ENCODE measurements around the gene TGFB2. TPM values are rescaled to one million over a fixed set of nuclear protein-coding genes. Genes with fewer than 3 reads are reported as not detected.

TGFB2 gene
- polyA plus RNA-seq, 6 donors from 2014 or later = 0.23 to 1.1 (median 0.43) TPM; not detected in 1

- ATAC-seq (ENCODE audit: low read depth in 2 of 2) = no peak
- peaks cover 0 to 17% of the 10 kb centered on the region in 2 donors for H3K36me3 Mint-ChIP-seq
- H3K27me3 Mint-ChIP-seq = peaks cover 0 to 7% (median 0%) of the 10 kb centered on the region in 3 donors
- H3K27ac Mint-ChIP-seq = no peak overlapping the region
- no peaks in the 10 kb centered on the region for H3K9me3 Mint-ChIP-seq
- H3K4me1 Mint-ChIP-seq = no peaks in the 10 kb centered on the region
- H3K4me3 Mint-ChIP-seq = no peak overlapping the region
- DNase-seq = no peak
These were observed 90.4 kb downstream of the TGFB2 start for GRCh38 chr1:218435528-218435927.

- H3K27me3 Mint-ChIP-seq = peaks cover 0 to 7% (median 0%) of the 10 kb centered on the region in 3 donors
- peaks cover 0 to 23% of the 10 kb centered on the region in 2 donors for H3K36me3 Mint-ChIP-seq
- H3K9me3 Mint-ChIP-seq = no peaks in the 10 kb centered on the region
- ATAC-seq (ENCODE audit: low read depth in 2 of 2) = no peak
- H3K4me1 Mint-ChIP-seq = no peaks in the 10 kb centered on the region
- no peak overlapping the region for H3K4me3 Mint-ChIP-seq
- H3K27ac Mint-ChIP-seq = no peak overlapping the region
- DNase-seq = no peak
These were observed 91.2 kb downstream of the TGFB2 start for GRCh38 chr1:218436346-218436745.

- DNase-seq (no peak), ATAC-seq (ENCODE audit: low read depth in 2 of 2) (no peak)
- H3K27ac Mint-ChIP-seq = no peak overlapping the region
- no peaks in the 10 kb centered on the region for H3K4me1 Mint-ChIP-seq
- no peak overlapping the region for H3K4me3 Mint-ChIP-seq
- H3K27me3 Mint-ChIP-seq = peaks cover 0 to 7% (median 0%) of the 10 kb centered on the region in 3 donors
- no peaks in the 10 kb centered on the region for H3K9me3 Mint-ChIP-seq
- peaks cover 0 to 28% of the 10 kb centered on the region in 2 donors for H3K36me3 Mint-ChIP-seq
These were observed 91.9 kb downstream of the TGFB2 start for GRCh38 chr1:218436997-218437396.

GRCh38 chr1:218439541-218440295, 94.6 kb downstream of the TGFB2 start:
- Mint-ChIP-seq H3K4me3 (no peak overlapping the region), H3K4me1 (no peaks in the 10 kb centered on the region), H3K27me3 (peaks cover 0 to 4% (median 0%) of the 10 kb centered on the region in 3 donors), H3K9me3 (no peaks in the 10 kb centered on the region), H3K27ac (no peak overlapping the region), H3K36me3 (peaks cover 0 to 26% of the 10 kb centered on the region in 2 donors)
- DNase-seq (no peak), ATAC-seq (ENCODE audit: low read depth in 2 of 2) (no peak)

GRCh38 chr1:218443255-218443654, 98.1 kb downstream of the TGFB2 start:
- Mint-ChIP-seq H3K4me1 (no peaks in the 10 kb centered on the region), H3K9me3 (no peaks in the 10 kb centered on the region), H3K27ac (no peak overlapping the region), H3K27me3 (no peaks in the 10 kb centered on the region), H3K36me3 (peaks cover 0 to 13% of the 10 kb centered on the region in 2 donors), H3K4me3 (peak overlapping the region in 1 of 8 donors; percentile 29)
- ATAC-seq (ENCODE audit: low read depth in 2 of 2) = no peak
- DNase-seq = no peak

- Mint-ChIP-seq H3K27ac (peak overlapping the region in 1 of 6 donors; percentile 31), H3K4me1 (no peaks in the 10 kb centered on the region), H3K36me3 (peaks cover 0 to 13% of the 10 kb centered on the region in 2 donors), H3K4me3 (no peak overlapping the region), H3K9me3 (peaks cover 0 to 8% (median 3%) of the 10 kb centered on the region in 7 donors), H3K27me3 (no peaks in the 10 kb centered on the region)
- ATAC-seq (ENCODE audit: low read depth in 2 of 2) (no peak), DNase-seq (no peak)
These were observed 99.0 kb downstream of the TGFB2 start for GRCh38 chr1:218444173-218444572.

- Mint-ChIP-seq H3K9me3 (peaks cover 0 to 8% (median 3%) of the 10 kb centered on the region in 7 donors), H3K27me3 (no peaks in the 10 kb centered on the region), H3K27ac (no peak overlapping the region), H3K4me1 (no peaks in the 10 kb centered on the region), H3K4me3 (no peak overlapping the region), H3K36me3 (peaks cover 0 to 13% of the 10 kb centered on the region in 2 donors)
- ATAC-seq (ENCODE audit: low read depth in 2 of 2) (no peak), DNase-seq (no peak)
These were observed 99.5 kb downstream of the TGFB2 start for GRCh38 chr1:218444588-218444987.

- no peak for ATAC-seq (ENCODE audit: low read depth in 2 of 2)
- peaks cover 0 to 4% (median 2%) of the 10 kb centered on the region in 3 donors for H3K27me3 Mint-ChIP-seq
- H3K9me3 Mint-ChIP-seq = peaks cover 0 to 8% (median 3%) of the 10 kb centered on the region in 7 donors
- H3K4me3 Mint-ChIP-seq = no peak overlapping the region
- H3K27ac Mint-ChIP-seq = no peak overlapping the region
- no peaks in the 10 kb centered on the region for H3K4me1 Mint-ChIP-seq
- no peaks in the 10 kb centered on the region for H3K36me3 Mint-ChIP-seq
- DNase-seq = no peak
These were observed 102.0 kb downstream of the TGFB2 start for GRCh38 chr1:218447010-218447689.

GRCh38 chr1:218451415-218451814, 106.3 kb downstream of the TGFB2 start:
- Mint-ChIP-seq H3K4me1 (peaks cover 0 to 10% (median 0%) of the 10 kb centered on the region in 3 donors), H3K9me3 (peaks cover 0 to 9% (median 3%) of the 10 kb centered on the region in 7 donors), H3K27ac (no peak overlapping the region), H3K36me3 (no peaks in the 10 kb centered on the region), H3K4me3 (no peak overlapping the region), H3K27me3 (peaks cover 0 to 12% (median 8%) of the 10 kb centered on the region in 3 donors)
- no peak for ATAC-seq (ENCODE audit: low read depth in 2 of 2)
- no peak for DNase-seq

- Mint-ChIP-seq H3K36me3 (no peaks in the 10 kb centered on the region), H3K4me1 (peaks cover 0 to 18% (median 0%) of the 10 kb centered on the region in 3 donors), H3K27me3 (peaks cover 5 to 12% (median 8%) of the 10 kb centered on the region in 3 donors), H3K9me3 (peaks cover 0 to 5% (median 0%) of the 10 kb centered on the region in 7 donors), H3K4me3 (no peak overlapping the region), H3K27ac (no peak overlapping the region)
- DNase-seq (no peak), ATAC-seq (ENCODE audit: low read depth in 2 of 2) (no peak)
These were observed 109.7 kb downstream of the TGFB2 start for GRCh38 chr1:218454700-218455282.

GRCh38 chr1:218456444-218456843, 111.3 kb downstream of the TGFB2 start:
- DNase-seq = peak; percentile 12
- peaks cover 0 to 5% (median 0%) of the 10 kb centered on the region in 7 donors for H3K9me3 Mint-ChIP-seq
- H3K27ac Mint-ChIP-seq = no peak overlapping the region
- H3K4me1 Mint-ChIP-seq = peaks cover 7 to 29% (median 7%) of the 10 kb centered on the region in 3 donors
- no peak overlapping the region for H3K4me3 Mint-ChIP-seq
- peaks cover 5 to 12% (median 8%) of the 10 kb centered on the region in 3 donors for H3K27me3 Mint-ChIP-seq
- peak; percentile 84 to 86 for ATAC-seq (ENCODE audit: low read depth in 2 of 2)
- H3K36me3 Mint-ChIP-seq = no peaks in the 10 kb centered on the region

GRCh38 chr1:218459450-218459849, 114.3 kb downstream of the TGFB2 start:
- peaks cover 7 to 29% (median 7%) of the 10 kb centered on the region in 3 donors for H3K4me1 Mint-ChIP-seq
- ATAC-seq (ENCODE audit: low read depth in 2 of 2) (no peak), DNase-seq (no peak)
- H3K36me3 Mint-ChIP-seq = no peaks in the 10 kb centered on the region
- peaks cover 0 to 5% (median 0%) of the 10 kb centered on the region in 7 donors for H3K9me3 Mint-ChIP-seq
- H3K4me3 Mint-ChIP-seq = peak overlapping the region in 2 of 8 donors; percentile 34 to 37
- H3K27ac Mint-ChIP-seq = no peak overlapping the region
- H3K27me3 Mint-ChIP-seq = peaks cover 0 to 5% (median 5%) of the 10 kb centered on the region in 3 donors

GRCh38 chr1:218459878-218460711, 115.0 kb downstream of the TGFB2 start:
- ATAC-seq (ENCODE audit: low read depth in 2 of 2) = no peak
- no peak for DNase-seq
- Mint-ChIP-seq H3K4me3 (peak overlapping the region in 1 of 8 donors; percentile 37), H3K27ac (peak overlapping the region in 1 of 6 donors; percentile 22), H3K27me3 (peaks cover 0 to 5% (median 5%) of the 10 kb centered on the region in 3 donors), H3K9me3 (peaks cover 0 to 5% (median 0%) of the 10 kb centered on the region in 7 donors), H3K4me1 (peaks cover 7 to 29% (median 7%) of the 10 kb centered on the region in 3 donors), H3K36me3 (no peaks in the 10 kb centered on the region)
